HG03354 (cell line): ENCODE results near the gene ZC3H18.
A peak's percentile ranks its signal among the peaks of the same experiment; 100 is the strongest.

Source experiments
- ATAC-seq: cut with Tn5 transposase; IDR thresholded peaks from one replicate; pipeline ENCODE4 v1.9.1; 2021; ENCODE audit warnings: mild to moderate bottlenecking; ENCODE audit not compliant: unreplicated experiment, poor library complexity, severe bottlenecking

The ZC3H18 gene

DNA sequence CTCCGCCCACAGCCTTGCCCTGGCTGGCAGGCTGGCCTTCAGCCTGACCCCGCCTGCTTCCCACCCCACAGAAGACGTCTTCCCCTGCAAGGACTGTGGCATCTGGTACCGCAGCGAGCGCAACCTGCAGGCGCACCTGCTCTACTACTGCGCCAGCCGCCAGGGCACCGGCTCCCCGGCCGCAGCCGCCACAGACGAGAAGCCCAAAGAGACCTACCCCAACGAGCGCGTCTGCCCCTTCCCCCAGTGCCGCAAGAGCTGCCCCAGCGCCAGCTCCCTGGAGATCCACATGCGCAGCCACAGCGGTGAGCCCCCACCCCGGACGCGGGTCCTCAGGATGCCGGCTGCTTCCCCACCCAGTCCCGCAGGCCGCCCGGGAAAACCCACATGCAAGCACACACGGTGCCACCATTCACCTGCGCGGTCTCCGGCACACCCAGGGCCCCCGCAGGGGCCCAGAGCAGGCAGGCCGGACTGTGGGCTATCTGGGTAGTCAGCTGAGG is 38.2 kb upstream of the ZC3H18 start:
- ATAC-seq: no peak

GRCh38 chr16:88532434-88533241 is 37.6 kb upstream of the ZC3H18 start:
- no peak for ATAC-seq

GRCh38 chr16:88533381-88533917 is 36.8 kb upstream of the ZC3H18 start:
- no peak for ATAC-seq

DNA sequence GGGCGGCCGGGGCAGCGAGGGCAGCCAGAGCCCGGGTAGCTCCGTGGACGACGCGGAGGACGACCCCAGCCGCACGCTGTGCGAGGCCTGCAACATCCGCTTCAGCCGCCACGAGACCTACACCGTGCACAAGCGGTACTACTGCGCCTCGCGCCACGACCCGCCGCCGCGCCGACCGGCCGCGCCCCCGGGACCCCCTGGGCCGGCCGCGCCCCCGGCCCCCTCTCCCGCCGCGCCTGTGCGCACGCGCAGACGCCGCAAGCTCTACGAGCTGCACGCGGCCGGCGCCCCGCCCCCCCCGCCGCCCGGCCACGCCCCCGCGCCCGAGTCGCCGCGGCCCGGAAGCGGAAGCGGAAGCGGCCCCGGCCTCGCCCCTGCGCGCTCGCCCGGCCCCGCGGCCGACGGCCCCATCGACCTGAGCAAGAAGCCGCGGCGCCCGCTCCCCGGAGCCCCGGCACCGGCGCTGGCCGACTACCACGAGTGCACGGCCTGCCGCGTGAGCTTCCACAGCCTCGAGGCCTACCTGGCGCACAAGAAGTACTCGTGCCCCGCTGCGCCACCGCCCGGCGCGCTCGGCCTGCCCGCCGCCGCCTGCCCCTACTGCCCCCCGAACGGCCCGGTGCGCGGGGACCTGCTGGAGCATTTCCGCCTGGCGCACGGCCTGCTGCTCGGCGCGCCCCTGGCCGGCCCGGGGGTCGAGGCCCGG is 36.1 kb upstream of the ZC3H18 start:
- ATAC-seq: peak; percentile 77

DNA sequence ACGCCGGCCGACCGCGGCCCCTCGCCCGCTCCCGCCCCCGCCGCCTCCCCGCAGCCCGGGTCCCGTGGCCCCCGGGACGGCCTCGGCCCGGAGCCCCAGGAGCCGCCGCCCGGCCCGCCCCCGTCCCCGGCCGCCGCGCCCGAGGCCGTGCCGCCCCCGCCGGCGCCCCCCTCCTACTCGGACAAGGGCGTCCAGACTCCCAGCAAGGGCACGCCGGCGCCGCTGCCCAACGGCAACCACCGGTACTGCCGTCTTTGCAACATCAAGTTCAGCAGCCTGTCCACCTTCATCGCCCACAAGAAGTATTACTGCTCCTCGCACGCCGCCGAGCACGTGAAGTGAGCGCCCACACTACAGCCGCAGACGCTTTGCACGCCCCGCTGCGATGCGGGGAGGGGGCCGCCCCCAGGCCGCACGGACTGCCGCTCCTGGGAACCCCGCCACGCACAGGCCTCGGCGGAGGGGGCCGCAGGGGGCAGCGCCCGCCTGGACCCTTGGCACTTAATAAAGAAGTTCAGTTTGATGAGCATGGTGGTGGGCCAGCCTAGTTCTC is 35.5 kb upstream of the ZC3H18 start:
- peak; percentile 35 for ATAC-seq

DNA sequence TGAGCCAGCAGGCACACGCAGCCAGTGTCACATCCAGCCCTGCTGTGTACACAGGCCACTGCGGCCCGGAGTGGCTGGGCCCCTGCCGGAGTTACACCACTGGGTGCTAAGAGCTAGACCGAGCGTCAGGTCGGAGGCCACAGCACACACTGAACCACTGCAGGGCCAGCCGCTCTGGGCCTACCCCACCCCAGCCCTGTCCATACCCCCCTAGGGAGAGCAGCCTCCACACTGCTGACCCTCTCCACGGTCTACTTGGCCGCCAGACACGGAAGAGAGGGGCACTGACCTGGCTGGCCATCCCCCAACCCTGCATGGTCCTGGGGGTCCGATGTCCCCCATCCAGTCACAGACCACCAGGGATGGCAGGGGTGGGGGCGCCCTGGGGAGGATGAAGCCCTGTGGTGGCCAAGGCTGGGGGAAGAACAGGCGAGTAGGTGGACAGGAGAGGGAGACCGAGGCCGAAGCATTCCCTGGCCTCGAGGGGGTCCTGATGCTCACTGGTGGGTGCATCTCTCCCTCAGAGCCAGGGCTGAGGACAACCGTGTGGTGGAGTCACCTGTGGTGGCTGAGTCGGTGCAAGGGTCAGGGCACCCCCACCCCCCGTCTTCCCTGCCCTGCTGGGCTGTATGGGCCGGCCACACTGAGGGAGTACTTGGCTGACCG is 34.9 kb upstream of the ZC3H18 start:
- ATAC-seq: no peak

DNA sequence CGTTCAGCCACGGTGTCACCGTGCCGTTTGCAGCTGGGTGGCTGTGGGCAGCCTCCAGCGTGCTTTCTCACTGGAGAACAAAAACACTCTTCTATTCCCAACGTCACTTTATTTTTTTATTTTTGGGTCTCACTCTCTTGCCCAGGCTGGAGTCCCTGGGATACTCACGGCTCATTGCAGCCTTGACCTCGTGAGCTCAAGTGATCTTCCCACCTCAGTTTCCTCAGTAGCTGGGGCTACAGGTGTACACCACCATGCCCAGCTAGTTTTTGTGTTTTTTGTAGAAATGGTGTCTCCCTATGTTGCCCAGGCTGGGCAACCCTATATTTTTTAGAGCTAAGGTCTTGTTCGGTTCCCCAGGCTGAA is 34.4 kb upstream of the ZC3H18 start:
- ATAC-seq: no peak

DNA sequence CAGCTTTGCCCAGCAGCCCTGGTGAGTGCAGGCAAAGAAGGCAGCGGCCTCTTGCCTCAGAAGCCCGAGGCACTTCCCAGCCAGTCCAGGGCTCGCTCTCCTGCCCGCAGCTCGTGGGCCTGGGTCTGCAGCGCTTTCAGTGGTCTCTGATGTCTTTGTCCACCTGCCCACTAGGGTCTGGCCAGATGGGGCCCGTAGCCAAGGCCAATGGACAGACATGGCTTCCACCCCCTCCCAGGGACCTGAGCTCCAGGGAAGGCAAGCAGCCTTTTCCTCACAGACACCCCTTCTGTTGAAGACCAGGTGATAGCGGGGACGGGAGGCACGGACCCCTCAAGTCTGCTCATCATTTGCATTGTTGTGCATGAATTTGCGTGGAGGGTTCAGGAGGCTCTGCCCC is 33.7 kb upstream of the ZC3H18 start:
- ATAC-seq: no peak

DNA sequence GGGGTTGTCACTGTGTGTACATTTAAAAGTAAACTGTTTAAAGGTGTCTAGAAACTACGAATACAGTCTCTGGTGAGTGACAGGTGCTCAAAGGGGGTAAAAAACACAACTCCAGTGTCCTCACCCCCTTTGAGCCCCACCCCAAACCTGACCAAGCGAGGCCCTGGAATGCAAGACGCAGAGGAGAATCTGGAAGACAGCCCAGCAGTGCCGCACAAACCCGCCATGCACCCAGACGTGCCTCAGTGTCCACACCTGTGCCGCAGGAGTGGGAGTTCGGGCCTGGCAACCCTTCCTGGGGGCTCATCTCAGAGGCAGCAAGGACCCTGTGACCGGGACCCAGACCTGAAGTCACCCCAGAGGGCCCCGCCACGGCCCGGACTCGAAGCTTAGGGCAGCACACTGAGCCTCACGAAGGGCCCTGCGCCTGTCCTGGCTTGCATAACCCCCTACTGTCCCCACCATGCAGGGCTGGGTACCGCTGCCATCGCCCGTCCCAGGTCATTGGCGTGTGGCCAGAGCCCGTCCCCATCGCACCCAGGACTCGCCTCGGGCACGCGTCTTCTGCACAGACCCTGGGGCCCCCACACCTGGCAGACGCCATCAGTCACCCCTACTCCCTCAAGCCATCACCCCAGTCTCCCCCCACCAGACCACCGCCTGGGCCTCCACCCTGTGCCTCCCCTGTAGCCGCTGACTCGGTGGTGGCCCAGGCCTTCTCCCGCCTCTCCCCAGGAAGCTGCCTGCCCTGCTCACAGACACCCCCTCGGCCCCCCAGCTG is 33.0 kb upstream of the ZC3H18 start:
- no peak for ATAC-seq

DNA sequence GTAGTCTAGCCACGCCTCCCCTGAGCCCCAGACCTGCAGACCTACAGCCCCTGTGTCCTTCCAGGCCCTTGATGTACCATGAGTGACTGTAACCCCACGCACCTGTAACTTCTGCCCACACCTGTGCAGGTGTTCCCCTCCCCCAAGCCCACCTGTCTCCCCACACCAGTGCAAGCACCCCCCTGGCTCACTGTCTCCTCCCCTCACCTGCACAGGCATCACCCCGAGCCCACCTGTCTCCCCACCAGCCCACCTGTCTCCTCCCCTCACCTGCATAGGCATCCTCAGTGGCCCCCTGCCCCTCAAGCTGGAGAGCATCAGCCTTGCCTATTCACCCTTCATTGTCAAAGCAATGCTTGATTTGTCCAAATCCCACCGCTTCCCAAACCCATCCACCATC is 32.3 kb upstream of the ZC3H18 start:
- ATAC-seq: no peak

- ATAC-seq: no peak
Measured at GRCh38 chr16:88538366-88539060, 31.7 kb upstream of the ZC3H18 start.

GRCh38 chr16:88539261-88539651 is 30.9 kb upstream of the ZC3H18 start:
- ATAC-seq: no peak

GRCh38 chr16:88539652-88540345 is 30.4 kb upstream of the ZC3H18 start:
- ATAC-seq: no peak

GRCh38 chr16:88540346-88540977 is 29.7 kb upstream of the ZC3H18 start:
- ATAC-seq: no peak

GRCh38 chr16:88541831-88542616 is 28.2 kb upstream of the ZC3H18 start:
- ATAC-seq: no peak

- ATAC-seq: no peak
Measured at GRCh38 chr16:88543230-88543813, 26.9 kb upstream of the ZC3H18 start.

GRCh38 chr16:88545781-88546180 is 24.4 kb upstream of the ZC3H18 start:
- ATAC-seq: no peak
